ENCODE data around the gene UBAC2.

The UBAC2 gene

GRCh38 chr13:99312493-99312883 is 111.8 kb downstream of the UBAC2 start:
- DNase-seq (ENCODE audit: low spot score) (no peak), ATAC-seq (ENCODE audit: low read depth) (no peak)
- Histone ChIP-seq H3K27ac (ENCODE audit: poor library complexity, severe bottlenecking) (no peak overlapping the region), H3K4me3 (ENCODE audit: severe bottlenecking) (no peak overlapping the region), H3K9me3 (ENCODE audit: severe bottlenecking) (no peaks in the 10 kb centered on the region), H3K4me1 (ENCODE audit: insufficient read depth, poor library complexity, severe bottlenecking) (peaks cover 2% of the 10 kb centered on the region), H3K27me3 (ENCODE audit: insufficient read depth, poor library complexity, severe bottlenecking) (no peaks in the 10 kb centered on the region), H3K36me3 (ENCODE audit: low read depth) (no peaks in the 10 kb centered on the region)
- TF ChIP-seq CTCF (IDR thresholded peaks at IDR 0.05; ENCODE audit: poor library complexity, severe bottlenecking), result no peak

GRCh38 chr13:99313501-99313900 is 112.8 kb downstream of the UBAC2 start:
- Histone ChIP-seq H3K27ac (ENCODE audit: poor library complexity, severe bottlenecking) (no peak overlapping the region), H3K4me1 (ENCODE audit: insufficient read depth, poor library complexity, severe bottlenecking) (no peaks in the 10 kb centered on the region), H3K36me3 (ENCODE audit: low read depth) (no peaks in the 10 kb centered on the region), H3K4me3 (ENCODE audit: severe bottlenecking) (no peak overlapping the region), H3K27me3 (ENCODE audit: insufficient read depth, poor library complexity, severe bottlenecking) (no peaks in the 10 kb centered on the region), H3K9me3 (ENCODE audit: severe bottlenecking) (no peaks in the 10 kb centered on the region)
- no peak for TF ChIP-seq CTCF (IDR thresholded peaks at IDR 0.05; ENCODE audit: poor library complexity, severe bottlenecking)
- ATAC-seq (ENCODE audit: low read depth) (no peak), DNase-seq (ENCODE audit: low spot score) (no peak)

- no peaks in the 10 kb centered on the region for H3K36me3 ChIP-seq (ENCODE audit: low read depth)
- H3K4me1 ChIP-seq (ENCODE audit: insufficient read depth, poor library complexity, severe bottlenecking), result no peaks in the 10 kb centered on the region
- no peaks in the 10 kb centered on the region for H3K9me3 ChIP-seq (ENCODE audit: severe bottlenecking)
- no peak for TF ChIP-seq CTCF (IDR thresholded peaks at IDR 0.05; ENCODE audit: poor library complexity, severe bottlenecking)
- ATAC-seq (ENCODE audit: low read depth) (no peak), DNase-seq (ENCODE audit: low spot score) (no peak)
- no peaks in the 10 kb centered on the region for H3K27me3 ChIP-seq (ENCODE audit: insufficient read depth, poor library complexity, severe bottlenecking)
- no peak overlapping the region for H3K4me3 ChIP-seq (ENCODE audit: severe bottlenecking)
- H3K27ac ChIP-seq (ENCODE audit: poor library complexity, severe bottlenecking), result no peak overlapping the region
These were observed 113.3 kb downstream of the UBAC2 start for GRCh38 chr13:99313941-99314340.

GRCh38 chr13:99314640-99315176 is 114.1 kb downstream of the UBAC2 start:
- H3K36me3 ChIP-seq (ENCODE audit: low read depth), result no peaks in the 10 kb centered on the region
- no peak for DNase-seq (ENCODE audit: low spot score)
- no peak for TF ChIP-seq CTCF (IDR thresholded peaks at IDR 0.05; ENCODE audit: poor library complexity, severe bottlenecking)
- H3K4me3 ChIP-seq (ENCODE audit: severe bottlenecking), result no peak overlapping the region
- no peaks in the 10 kb centered on the region for H3K4me1 ChIP-seq (ENCODE audit: insufficient read depth, poor library complexity, severe bottlenecking)
- no peaks in the 10 kb centered on the region for H3K9me3 ChIP-seq (ENCODE audit: severe bottlenecking)
- no peak overlapping the region for H3K27ac ChIP-seq (ENCODE audit: poor library complexity, severe bottlenecking)
- ATAC-seq (ENCODE audit: low read depth), result no peak
- no peaks in the 10 kb centered on the region for H3K27me3 ChIP-seq (ENCODE audit: insufficient read depth, poor library complexity, severe bottlenecking)

GRCh38 chr13:99315186-99315585 is 114.5 kb downstream of the UBAC2 start:
- H3K4me1 ChIP-seq (ENCODE audit: insufficient read depth, poor library complexity, severe bottlenecking), result peaks cover 3% of the 10 kb centered on the region
- no peak for ATAC-seq (ENCODE audit: low read depth)
- TF ChIP-seq CTCF (IDR thresholded peaks at IDR 0.05; ENCODE audit: poor library complexity, severe bottlenecking), result no peak

More at GRCh38 chr13:99315186-99315585, 114.5 kb downstream of the UBAC2 start:
- no peak for DNase-seq (ENCODE audit: low spot score)
- Histone ChIP-seq H3K9me3 (ENCODE audit: severe bottlenecking) (no peaks in the 10 kb centered on the region), H3K27me3 (ENCODE audit: insufficient read depth, poor library complexity, severe bottlenecking) (no peaks in the 10 kb centered on the region), H3K4me3 (ENCODE audit: severe bottlenecking) (no peak overlapping the region), H3K27ac (ENCODE audit: poor library complexity, severe bottlenecking) (no peak overlapping the region), H3K36me3 (ENCODE audit: low read depth) (no peaks in the 10 kb centered on the region)
